Mesodermal cell (in vitro differentiated cells): ENCODE data around the gene OR2V1.
"Not testable (repeated sequence)": the region's sequence is repeated elsewhere in the genome, so short reads cannot be mapped to it uniquely, and the experiment has no call there.

Source experiments
- H3K27ac ChIP-seq: 2 replicates; pipeline ENCODE4 v1.7.0; 2013; ENCODE audit warnings: mild to moderate bottlenecking, low read depth, low read length, moderate library complexity; ENCODE audit not compliant: severe bottlenecking
- H3K36me3 ChIP-seq: 2 replicates; pipeline ENCODE4 v1.7.1; 2013; ENCODE audit warnings: mild to moderate bottlenecking, low read length, moderate library complexity; ENCODE audit not compliant: control insufficient read depth, insufficient read depth
- H3K4me1 ChIP-seq: one replicate; pipeline ENCODE4 v1.7.1; 2013; ENCODE audit warnings: mild to moderate bottlenecking, low read length; ENCODE audit not compliant: insufficient read depth, control insufficient read depth, poor library complexity, severe bottlenecking
- H3K4me3 ChIP-seq: 2 replicates; pipeline ENCODE4 v1.7.0; 2013; ENCODE audit warnings: low read length, control low read depth, mild to moderate bottlenecking; ENCODE audit not compliant: insufficient read depth, poor library complexity, severe bottlenecking; ENCODE audit errors: extremely low read depth
- H3K9me3 ChIP-seq: 2 replicates; pipeline ENCODE4 v1.7.1; 2013; ENCODE audit warnings: mild to moderate bottlenecking, low read length, moderate library complexity; ENCODE audit not compliant: control insufficient read depth
- WGBS, 2 experiments: methylation state at CpG; one replicate each; pipeline ENCODE4 v1.1.5; 2013; ENCODE audit warnings: missing lambda C conversion rate in 2 of 2; ENCODE audit not compliant: insufficient coverage in 2 of 2; 5-methylcytosine and 5-hydroxymethylcytosine counted together

OR2V1 gene

GRCh38 chr5:181159286-181160151, 28.6 kb upstream of the OR2V1 start:
- Histone ChIP-seq H3K9me3 (no peaks in the 10 kb centered on the region), H3K36me3 (no peaks in the 10 kb centered on the region), H3K4me1 (no peaks in the 10 kb centered on the region), H3K4me3 (no peak overlapping the region), H3K27ac (peak overlapping the region; percentile 69)
- 53 to 73% methylated on average over 10 to 13 of the region's 20 CpGs for WGBS, 2 experiments

GRCh38 chr5:181158869-181159268, 27.9 kb upstream of the OR2V1 start:
- Histone ChIP-seq H3K9me3 (no peaks in the 10 kb centered on the region), H3K4me3 (no peak overlapping the region), H3K36me3 (no peaks in the 10 kb centered on the region), H3K27ac (no peak overlapping the region), H3K4me1 (no peaks in the 10 kb centered on the region)
- WGBS, 2 experiments, result 80 to 94% methylated on average over 2 of the region's 3 CpGs

GRCh38 chr5:181156758-181157157, 25.8 kb upstream of the OR2V1 start:
- 69 to 100% methylated on average over 1 to 2 of the region's 3 CpGs for WGBS, 2 experiments

GRCh38 chr5:181153814-181154213, 22.8 kb upstream of the OR2V1 start:
- no peaks in the 10 kb centered on the region for H3K36me3 ChIP-seq
- whole genome bisulfite sequencing, 2 experiments, result 95 to 100% methylated on average over 4 to 5 of the region's 5 CpGs
- H3K9me3 ChIP-seq, result no peaks in the 10 kb centered on the region
- no peak overlapping the region for H3K4me3 ChIP-seq
- no peaks in the 10 kb centered on the region for H3K4me1 ChIP-seq
- no peak overlapping the region for H3K27ac ChIP-seq

More at GRCh38 chr5:181156758-181157157, 25.8 kb upstream of the OR2V1 start:
- no peaks in the 10 kb centered on the region for H3K36me3 ChIP-seq
- no peaks in the 10 kb centered on the region for H3K9me3 ChIP-seq
- H3K4me3 ChIP-seq, result no peak overlapping the region
- no peaks in the 10 kb centered on the region for H3K4me1 ChIP-seq
- no peak overlapping the region for H3K27ac ChIP-seq

GRCh38 chr5:181152406-181152805, 21.4 kb upstream of the OR2V1 start:
- H3K36me3 ChIP-seq, result no peaks in the 10 kb centered on the region
- H3K27ac ChIP-seq, result no peak overlapping the region
- no peaks in the 10 kb centered on the region for H3K4me1 ChIP-seq
- no peak overlapping the region for H3K4me3 ChIP-seq
- H3K9me3 ChIP-seq, result no peaks in the 10 kb centered on the region
- WGBS, 2 experiments, result 68 to 80% methylated on average over 4 to 6 of the region's 9 CpGs

GRCh38 chr5:181151146-181151545, 20.2 kb upstream of the OR2V1 start:
- Histone ChIP-seq H3K36me3 (no peaks in the 10 kb centered on the region), H3K27ac (no peak overlapping the region), H3K4me3 (no peak overlapping the region), H3K4me1 (no peaks in the 10 kb centered on the region), H3K9me3 (no peaks in the 10 kb centered on the region)
- 56 to 59% methylated on average over 7 to 9 of the region's 9 CpGs for WGBS, 2 experiments

- Histone ChIP-seq H3K4me3 (no peak overlapping the region), H3K36me3 (no peaks in the 10 kb centered on the region)
- 82 to 89% methylated on average over 12 to 13 of the region's 14 CpGs for WGBS, 2 experiments
These were observed 19.1 kb upstream of the OR2V1 start for GRCh38 chr5:181149806-181150733.

GRCh38 chr5:181149355-181149754, 18.4 kb upstream of the OR2V1 start:
- Histone ChIP-seq H3K9me3 (peaks cover 6% of the 10 kb centered on the region), H3K36me3 (no peaks in the 10 kb centered on the region), H3K4me3 (no peak overlapping the region), H3K27ac (no peak overlapping the region), H3K4me1 (no peaks in the 10 kb centered on the region)
- WGBS, 2 experiments, result 85 to 86% methylated on average over 5 to 6 of the region's 6 CpGs

More at GRCh38 chr5:181149806-181150733, 19.1 kb upstream of the OR2V1 start:
- peaks cover 6% of the 10 kb centered on the region for H3K9me3 ChIP-seq
- no peak overlapping the region for H3K27ac ChIP-seq
- H3K4me1 ChIP-seq, result no peaks in the 10 kb centered on the region

- not testable (repeated sequence) for H3K4me1 ChIP-seq, H3K4me3 ChIP-seq, H3K27ac ChIP-seq, H3K9me3 ChIP-seq, H3K36me3 ChIP-seq
- 34 to 44% methylated on average over 3 to 4 of the region's 7 CpGs for WGBS, 2 experiments
These were observed 16.1 kb upstream of the OR2V1 start, which contains the start of gene OR2V2 for GRCh38 chr5:181146927-181147636. OR2V2 (plus strand) TSS chr5:181147586; CDS start chr5:181154943, 7,357 bp downstream.

GRCh38 chr5:181145133-181145532, 14.2 kb upstream of the OR2V1 start:
- no peaks in the 10 kb centered on the region for H3K36me3 ChIP-seq
- WGBS, 2 experiments, result no CpG with 5 or more reads among the region's 1 CpG
- H3K27ac ChIP-seq, result no peak overlapping the region
- peaks cover 10% of the 10 kb centered on the region for H3K9me3 ChIP-seq
- H3K4me3 ChIP-seq, result no peak overlapping the region
- no peaks in the 10 kb centered on the region for H3K4me1 ChIP-seq
